ENCODE measurements around the gene STRN4.
"Not testable (repeated sequence)": the region's sequence is repeated elsewhere in the genome, so short reads cannot be mapped to it uniquely, and the experiment has no call there.

The STRN4 gene

GRCh38 chr19:46785054-46785979, 39.1 kb upstream of the STRN4 start:
- FAIRE-seq = no peak
- TF ChIP-seq SPI1 (IDR thresholded peaks at IDR 0.05; ENCODE audit: low read depth, low read length) (no peak), POLR2A (IDR thresholded peaks at IDR 0.05; ENCODE audit: low read depth, low read length) (no peak), TAF1 (IDR thresholded peaks at IDR 0.05; ENCODE audit: low read depth, low read length) (no peak), POU2F2 (IDR thresholded peaks at IDR 0.05; ENCODE audit: low read depth, low read length) (no peak), PAX5 (IDR thresholded peaks at IDR 0.05; ENCODE audit: insufficient read depth, low read length, severe bottlenecking) (no peak), POLR2AphosphoS5 (IDR thresholded peaks at IDR 0.05; ENCODE audit: low read depth, low read length) (no peak)
- no peak for DNase-seq (ENCODE audit: insufficient read length, low spot score)

- FAIRE-seq (peak; percentile 82), DNase-seq (ENCODE audit: insufficient read length, low spot score) (peak; percentile 72)
Observed at GRCh38 chr19:46784262-46785053, 38.2 kb upstream of the STRN4 start.

DNA sequence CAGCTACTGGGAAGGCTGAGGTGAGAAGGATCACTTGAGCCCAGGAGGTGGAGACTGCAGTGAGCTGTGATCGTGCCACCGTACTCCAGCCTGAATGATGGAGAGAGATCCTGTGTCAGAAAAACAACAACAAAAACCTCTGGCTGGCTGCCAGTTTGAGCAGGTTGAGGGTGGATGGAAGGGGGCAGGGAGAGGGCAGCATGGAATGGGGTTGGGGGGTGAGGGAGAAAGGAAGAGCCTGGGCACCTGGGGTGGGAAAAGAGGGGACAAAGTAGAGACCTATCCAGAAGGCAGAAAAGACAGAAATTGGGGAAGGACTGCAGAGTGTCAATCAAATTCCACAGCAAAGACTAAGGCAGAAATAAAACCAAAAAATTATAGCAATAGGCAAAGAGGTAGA, 37.4 kb upstream of the STRN4 start:
- no peak for FAIRE-seq
- no peak for TF ChIP-seq SPI1 (IDR thresholded peaks at IDR 0.05; ENCODE audit: low read depth, low read length)
- no peak for TF ChIP-seq TAF1 (IDR thresholded peaks at IDR 0.05; ENCODE audit: low read depth, low read length)
- TF ChIP-seq PAX5 (IDR thresholded peaks at IDR 0.05; ENCODE audit: insufficient read depth, low read length, severe bottlenecking) = no peak
- no peak for TF ChIP-seq POLR2A (IDR thresholded peaks at IDR 0.05; ENCODE audit: low read depth, low read length)
- TF ChIP-seq POLR2AphosphoS5 (IDR thresholded peaks at IDR 0.05; ENCODE audit: low read depth, low read length) = no peak
- no peak for TF ChIP-seq POU2F2 (IDR thresholded peaks at IDR 0.05; ENCODE audit: low read depth, low read length)
- DNase-seq (ENCODE audit: insufficient read length, low spot score) = no peak

More at GRCh38 chr19:46784262-46785053, 38.2 kb upstream of the STRN4 start:
- TF ChIP-seq POU2F2 (IDR thresholded peaks at IDR 0.05; ENCODE audit: low read depth, low read length) = peak; percentile 98
- 0 out of 2 replicates have a peak, but pooled peaks have one; percentile 35 for TF ChIP-seq POLR2A (IDR thresholded peaks at IDR 0.05; ENCODE audit: low read depth, low read length)
- peak; percentile 65 for TF ChIP-seq SPI1 (IDR thresholded peaks at IDR 0.05; ENCODE audit: low read depth, low read length)
- no peak for TF ChIP-seq PAX5 (IDR thresholded peaks at IDR 0.05; ENCODE audit: insufficient read depth, low read length, severe bottlenecking)
- no peak for TF ChIP-seq TAF1 (IDR thresholded peaks at IDR 0.05; ENCODE audit: low read depth, low read length)
- peak; percentile 17 for TF ChIP-seq POLR2AphosphoS5 (IDR thresholded peaks at IDR 0.05; ENCODE audit: low read depth, low read length)

GRCh38 chr19:46782355-46783019, 36.2 kb upstream of the STRN4 start:
- DNase-seq (ENCODE audit: insufficient read length, low spot score) (no peak), FAIRE-seq (no peak)
- TF ChIP-seq POLR2A (IDR thresholded peaks at IDR 0.05; ENCODE audit: low read depth, low read length) (no peak), TAF1 (IDR thresholded peaks at IDR 0.05; ENCODE audit: low read depth, low read length) (no peak), POU2F2 (IDR thresholded peaks at IDR 0.05; ENCODE audit: low read depth, low read length) (no peak), PAX5 (IDR thresholded peaks at IDR 0.05; ENCODE audit: insufficient read depth, low read length, severe bottlenecking) (no peak), POLR2AphosphoS5 (IDR thresholded peaks at IDR 0.05; ENCODE audit: low read depth, low read length) (no peak), SPI1 (IDR thresholded peaks at IDR 0.05; ENCODE audit: low read depth, low read length) (no peak)

- not testable (repeated sequence) for DNase-seq (ENCODE audit: insufficient read length, low spot score); FAIRE-seq
Observed at GRCh38 chr19:46777956-46778645, 31.9 kb upstream of the STRN4 start.

GRCh38 chr19:46776927-46777911, 31.0 kb upstream of the STRN4 start:
- no peak for TF ChIP-seq POLR2A (IDR thresholded peaks at IDR 0.05; ENCODE audit: low read depth, low read length)
- FAIRE-seq (no peak), DNase-seq (ENCODE audit: insufficient read length, low spot score) (no peak)

- FAIRE-seq (no peak), DNase-seq (ENCODE audit: insufficient read length, low spot score) (no peak)
- no peak for TF ChIP-seq TAF1 (IDR thresholded peaks at IDR 0.05; ENCODE audit: low read depth, low read length)
Observed at GRCh38 chr19:46775642-46776258, 29.5 kb upstream of the STRN4 start.

- TF ChIP-seq SPI1 (IDR thresholded peaks at IDR 0.05; ENCODE audit: low read depth, low read length) (no peak), POLR2AphosphoS5 (IDR thresholded peaks at IDR 0.05; ENCODE audit: low read depth, low read length) (no peak), POU2F2 (IDR thresholded peaks at IDR 0.05; ENCODE audit: low read depth, low read length) (no peak), TAF1 (IDR thresholded peaks at IDR 0.05; ENCODE audit: low read depth, low read length) (no peak), POLR2A (IDR thresholded peaks at IDR 0.05; ENCODE audit: low read depth, low read length) (no peak), PAX5 (IDR thresholded peaks at IDR 0.05; ENCODE audit: insufficient read depth, low read length, severe bottlenecking) (no peak)
- FAIRE-seq = no peak
- no peak for DNase-seq (ENCODE audit: insufficient read length, low spot score)
Observed at GRCh38 chr19:46773018-46773399, 26.8 kb upstream of the STRN4 start.

Measured in GM12891 (cell line).